Tibial artery (tissue), 4 donors: ENCODE data around the gene SSU72.

Source experiments
- DNase-seq, 2 donors: peaks; one replicate each; pipeline ENCODE4 v3.0.0-alpha.2; 2019
- H3K27ac ChIP-seq, 2 donors: fragments of 200-600 bp; sonication (generic) in 1 of 2; 1 replicate in 1 of 2; 2 replicates in 1 of 2; pipeline ENCODE4 v1.5.1; 2018 to 2019; ENCODE audit warnings: mild to moderate bottlenecking in 1 of 2
- H3K27me3 ChIP-seq, 2 donors: fragments of 200-600 bp; sonication (generic) in 1 of 2; one replicate each; pipeline versions ENCODE4 v1.5.1 to v1.6.0; 2016 to 2019
- H3K36me3 ChIP-seq, 3 donors: fragments of 200-600 bp; sonication (generic) in 2 of 3; one replicate each; pipeline ENCODE4 v1.5.1; 2016 to 2019; ENCODE audit warnings: mild to moderate bottlenecking in 2 of 3
- H3K4me1 ChIP-seq, 4 donors: fragments of 200-600 bp; sonication (generic) in 2 of 4; 1 replicate in 3 of 4; 2 replicates in 1 of 4; pipeline ENCODE4 v1.5.1; 2016 to 2019
- H3K4me3 ChIP-seq, 2 donors: fragments of 200-600 bp; sonication (generic) in 1 of 2; 1 replicate in 1 of 2; 2 replicates in 1 of 2; pipeline ENCODE4 v1.5.1; 2018 to 2019; ENCODE audit warnings: mild to moderate bottlenecking in 2 of 2
- H3K9me3 ChIP-seq, 3 donors: fragments of 200-600 bp; sonication (generic) in 1 of 3; one replicate each; pipeline ENCODE4 v1.5.1; 2016 to 2019
- intact Hi-C: fragments of 100-400 bp; cut with DNase I; formaldehyde crosslinking; loops from one replicate; pipeline ENCODE4 v1.15.0; 2023; ENCODE audit warnings: low total_unique reads
- TF ChIP-seq, protein P1 (sequence below), 2 experiments: fragments of 200-600 bp in 1 of 2; fragments of 450-650 bp in 1 of 2; IDR thresholded peaks; one replicate each; pipeline ENCODE4 v1.5.1; 2017 to 2019; ENCODE audit warnings: antibody characterized with exemption in 2 of 2, mild to moderate bottlenecking in 1 of 2, moderate library complexity in 1 of 2

The SSU72 gene

DNA sequence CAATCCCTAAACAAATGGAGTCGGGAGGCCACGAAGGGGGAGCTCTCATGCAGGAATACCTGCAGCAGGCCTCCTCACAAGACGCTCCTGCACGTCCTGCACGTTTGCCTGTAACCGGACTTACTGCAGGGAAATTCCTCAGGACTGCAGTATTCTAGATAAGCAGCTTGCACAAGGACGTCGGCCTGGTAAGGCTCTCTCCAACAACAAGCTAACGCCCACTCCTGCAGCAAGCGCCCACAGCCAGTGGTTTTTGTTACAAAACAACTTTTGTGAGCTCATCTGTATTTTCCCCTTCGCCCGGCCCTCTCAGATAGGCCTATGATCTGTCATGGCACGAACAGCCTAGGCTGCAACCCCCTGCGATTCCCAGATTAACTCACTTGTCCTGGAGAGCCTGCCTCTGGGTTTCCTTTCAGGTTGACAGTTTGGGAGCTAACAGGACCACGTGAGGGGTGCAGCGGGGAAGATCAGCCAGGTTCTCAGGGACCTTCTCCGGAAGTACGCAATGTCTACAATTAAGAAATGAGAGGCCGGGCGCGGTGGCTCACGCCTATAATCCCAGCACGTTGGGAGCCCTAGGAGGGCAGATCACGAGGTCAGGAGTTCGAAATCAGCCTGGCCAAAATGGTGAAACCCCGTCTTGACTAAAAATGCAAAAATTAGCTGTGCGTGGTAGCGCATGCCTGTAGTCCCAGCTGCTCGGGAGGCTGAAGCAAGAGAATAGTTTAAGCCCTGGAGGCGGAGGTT, 39.7 kb upstream of the SSU72 start:
- peak overlapping the region; percentile 99 to 100 for H3K4me3 ChIP-seq
- H3K27me3 ChIP-seq = no peaks in the 10 kb centered on the region
- peak overlapping the region; percentile 100 for H3K27ac ChIP-seq
- no peak for DNase-seq
- peaks cover 5 to 40% (median 33%) of the 10 kb centered on the region in 4 donors for H3K4me1 ChIP-seq
- peaks cover 0 to 17% (median 4%) of the 10 kb centered on the region in 3 donors for H3K36me3 ChIP-seq
- intact Hi-C loops = loop anchor here (2.0 kb wide), 1 partner anchor 40 kb away; the partner anchor contains the start of gene SSU72
- no peaks in the 10 kb centered on the region for H3K9me3 ChIP-seq
- TF ChIP-seq, protein P1, sequence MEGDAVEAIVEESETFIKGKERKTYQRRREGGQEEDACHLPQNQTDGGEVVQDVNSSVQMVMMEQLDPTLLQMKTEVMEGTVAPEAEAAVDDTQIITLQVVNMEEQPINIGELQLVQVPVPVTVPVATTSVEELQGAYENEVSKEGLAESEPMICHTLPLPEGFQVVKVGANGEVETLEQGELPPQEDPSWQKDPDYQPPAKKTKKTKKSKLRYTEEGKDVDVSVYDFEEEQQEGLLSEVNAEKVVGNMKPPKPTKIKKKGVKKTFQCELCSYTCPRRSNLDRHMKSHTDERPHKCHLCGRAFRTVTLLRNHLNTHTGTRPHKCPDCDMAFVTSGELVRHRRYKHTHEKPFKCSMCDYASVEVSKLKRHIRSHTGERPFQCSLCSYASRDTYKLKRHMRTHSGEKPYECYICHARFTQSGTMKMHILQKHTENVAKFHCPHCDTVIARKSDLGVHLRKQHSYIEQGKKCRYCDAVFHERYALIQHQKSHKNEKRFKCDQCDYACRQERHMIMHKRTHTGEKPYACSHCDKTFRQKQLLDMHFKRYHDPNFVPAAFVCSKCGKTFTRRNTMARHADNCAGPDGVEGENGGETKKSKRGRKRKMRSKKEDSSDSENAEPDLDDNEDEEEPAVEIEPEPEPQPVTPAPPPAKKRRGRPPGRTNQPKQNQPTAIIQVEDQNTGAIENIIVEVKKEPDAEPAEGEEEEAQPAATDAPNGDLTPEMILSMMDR (IDR thresholded peaks at IDR 0.05) = no peak

DNA sequence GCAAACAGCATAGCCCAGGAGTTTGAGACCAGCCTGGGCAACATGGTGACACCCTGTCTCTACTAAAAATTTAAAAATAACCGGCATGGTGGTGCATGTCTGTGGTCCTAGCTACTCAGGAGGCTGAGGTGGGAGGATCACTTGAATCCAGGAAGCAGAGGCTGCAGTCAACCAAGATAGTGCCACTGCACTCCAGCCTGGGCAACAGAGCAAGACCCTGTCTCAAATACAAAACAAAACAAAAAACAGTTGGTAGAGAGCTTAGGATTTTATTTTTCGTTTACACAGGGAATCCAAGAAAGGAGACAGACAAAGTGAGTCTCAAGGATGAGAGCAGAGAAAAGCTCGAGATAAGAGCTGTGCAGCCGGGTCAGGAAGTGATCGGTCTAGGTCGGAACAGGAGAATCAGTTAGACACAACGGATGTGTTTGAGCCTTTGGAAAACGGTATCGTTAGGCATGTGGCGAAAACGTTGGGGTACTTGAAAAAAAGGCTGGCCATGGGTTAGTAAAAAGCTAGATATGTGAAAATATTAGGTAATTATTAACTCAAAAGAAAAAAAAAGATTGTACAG, 38.9 kb upstream of the SSU72 start:
- intact Hi-C loops = loop anchor here (2.0 kb wide), 1 partner anchor 39 kb away; the partner anchor contains the start of gene SSU72
- H3K4me3 ChIP-seq = peak overlapping the region in 1 of 2 donors; percentile 100
- peaks cover 5 to 40% (median 33%) of the 10 kb centered on the region in 4 donors for H3K4me1 ChIP-seq
- TF ChIP-seq, protein P1 (IDR thresholded peaks at IDR 0.05) = no peak
- no peaks in the 10 kb centered on the region for H3K27me3 ChIP-seq
- DNase-seq = no peak
- no peaks in the 10 kb centered on the region for H3K9me3 ChIP-seq
- H3K27ac ChIP-seq = no peak overlapping the region
- H3K36me3 ChIP-seq = peaks cover 0 to 9% (median 4%) of the 10 kb centered on the region in 3 donors

DNA sequence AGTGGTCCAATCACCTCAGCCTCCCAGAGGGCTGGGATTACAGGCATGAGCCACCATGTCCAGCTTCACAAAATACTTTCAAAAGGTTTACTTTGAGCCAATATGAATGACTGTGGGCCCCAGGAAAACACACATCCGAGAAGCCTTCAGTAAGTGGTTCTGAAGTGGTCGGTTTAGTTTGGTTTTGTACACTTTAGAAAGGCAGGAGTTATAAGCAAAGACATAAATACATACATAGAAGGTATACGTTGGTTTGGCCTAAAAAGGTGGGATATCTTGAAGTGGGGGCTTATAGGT, 37.4 kb upstream of the SSU72 start:
- DNase-seq = no peak
- Histone ChIP-seq H3K27ac (no peak overlapping the region), H3K4me1 (peaks cover 5 to 30% (median 27%) of the 10 kb centered on the region in 4 donors), H3K9me3 (no peaks in the 10 kb centered on the region), H3K27me3 (no peaks in the 10 kb centered on the region), H3K4me3 (no peak overlapping the region), H3K36me3 (no peaks in the 10 kb centered on the region)
- TF ChIP-seq, protein P1 (IDR thresholded peaks at IDR 0.05) = no peak
- intact Hi-C loops = no loop called here

DNA sequence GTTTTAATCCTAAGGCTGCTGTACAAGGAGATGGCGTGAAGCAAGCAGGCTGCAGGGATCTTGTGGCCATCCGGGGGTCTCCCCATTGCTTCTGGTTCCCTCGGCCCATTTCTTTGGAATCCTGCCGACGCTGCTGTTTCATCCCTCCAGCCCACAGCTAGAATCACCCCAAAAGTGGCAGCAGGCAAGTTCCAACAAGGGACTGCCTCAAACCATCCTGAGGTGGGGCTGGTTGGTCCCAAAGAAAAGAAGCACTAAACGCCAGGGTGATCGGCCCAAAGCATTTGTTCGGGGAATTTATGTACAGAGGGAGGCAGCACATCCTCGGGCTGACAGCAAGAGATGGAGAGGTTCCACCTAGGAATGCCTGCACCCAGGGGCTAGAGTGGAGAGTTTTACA, 36.1 kb upstream of the SSU72 start:
- Histone ChIP-seq H3K27me3 (no peaks in the 10 kb centered on the region), H3K27ac (no peak overlapping the region), H3K36me3 (no peaks in the 10 kb centered on the region), H3K4me1 (peaks cover 5 to 21% (median 17%) of the 10 kb centered on the region in 4 donors), H3K4me3 (no peak overlapping the region), H3K9me3 (no peaks in the 10 kb centered on the region)
- intact Hi-C loops = no loop called here
- no peak for DNase-seq
- TF ChIP-seq, protein P1 (IDR thresholded peaks at IDR 0.05) = no peak

DNA sequence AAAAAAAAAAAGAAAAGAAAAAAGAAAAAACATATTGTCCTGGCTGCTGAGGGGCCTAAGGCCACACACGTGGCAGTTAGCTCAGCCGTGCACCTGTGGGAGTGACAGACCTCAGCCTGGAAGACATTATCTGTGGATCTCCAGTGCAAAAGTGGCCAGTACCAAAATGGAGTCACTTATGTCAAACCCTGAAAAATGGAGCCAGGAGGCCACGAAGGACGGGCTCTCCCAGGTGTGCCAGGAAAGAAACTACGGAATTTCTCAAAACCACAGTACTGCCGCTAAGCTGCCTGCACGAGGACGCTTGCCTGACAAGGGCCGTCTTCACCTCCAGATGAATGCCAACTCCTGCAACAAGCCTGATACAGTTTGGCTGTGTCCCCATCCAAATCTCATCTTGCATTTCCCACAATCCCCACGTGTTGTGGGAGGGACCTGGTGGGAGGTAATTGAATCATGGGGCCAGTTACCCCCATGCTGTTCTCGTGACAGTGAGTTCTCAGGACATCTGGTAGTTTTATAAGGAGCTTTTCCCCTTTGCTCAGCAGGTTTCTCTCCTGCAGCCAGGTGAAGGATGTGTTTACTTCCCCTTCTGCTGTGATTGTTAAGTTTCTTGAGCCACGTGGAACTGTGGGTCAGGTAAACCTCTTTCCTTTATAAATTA, 35.3 kb upstream of the SSU72 start:
- intact Hi-C loops = no loop called here
- Histone ChIP-seq H3K4me1 (peaks cover 5 to 21% (median 17%) of the 10 kb centered on the region in 4 donors), H3K27ac (no peak overlapping the region), H3K27me3 (peaks cover 0 to 6% of the 10 kb centered on the region in 2 donors), H3K36me3 (no peaks in the 10 kb centered on the region), H3K9me3 (no peaks in the 10 kb centered on the region), H3K4me3 (no peak overlapping the region)
- no peak for DNase-seq
- TF ChIP-seq, protein P1 (IDR thresholded peaks at IDR 0.05) = no peak
